Measurements from ENCODE around the gene TRMT5.

Gene TRMT5

DNA sequence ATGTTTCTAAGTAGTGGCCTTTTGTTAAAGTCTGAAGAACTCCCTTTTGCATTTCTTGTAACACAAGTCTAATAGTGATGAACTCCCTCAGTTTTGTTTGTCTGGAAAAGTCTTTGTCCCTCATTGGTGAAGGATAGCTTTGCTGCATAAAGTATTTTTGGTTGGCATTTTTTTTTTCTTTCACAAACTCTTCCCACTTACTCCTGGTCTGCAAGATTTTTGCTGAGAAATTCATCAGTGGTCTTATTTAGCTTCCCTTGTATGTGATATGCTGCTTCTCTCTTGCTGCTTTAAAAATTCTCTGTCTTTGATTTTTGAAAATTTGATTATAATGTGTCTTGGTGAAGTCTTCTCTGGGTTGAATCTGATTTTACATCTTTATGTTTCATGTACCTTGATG is 22.7 kb downstream of the TRMT5 start:
- no peak for DNase-seq

GRCh38 chr14:60956632-60957031 is 24.2 kb downstream of the TRMT5 start:
- DNase-seq, result no peak

- DNase-seq, result no peak
These were observed 24.7 kb downstream of the TRMT5 start for GRCh38 chr14:60956202-60956601.

GRCh38 chr14:60951776-60952435 is 29.0 kb downstream of the TRMT5 start:
- DNase-seq, result no peak

GRCh38 chr14:60946773-60947172 is 34.1 kb downstream of the TRMT5 start:
- DNase-seq, result no peak

DNA sequence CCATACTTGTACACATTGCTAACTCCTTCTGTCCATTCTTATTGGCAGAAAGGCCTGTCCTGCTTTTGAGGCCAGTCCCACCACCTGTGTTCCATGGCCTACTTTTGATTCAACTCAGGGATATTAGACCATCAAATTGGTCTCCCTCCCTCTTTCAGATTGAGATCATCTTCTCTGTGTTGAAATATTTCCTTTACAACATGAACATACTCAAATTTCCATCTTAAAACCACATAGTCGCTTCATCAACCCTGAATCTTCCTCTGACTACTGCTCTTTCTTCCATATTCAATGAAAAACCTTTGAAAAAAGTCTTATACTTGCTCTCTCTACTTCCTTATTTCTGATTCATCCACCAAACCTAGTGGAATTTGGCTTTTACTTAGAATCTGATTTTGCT is 34.9 kb downstream of the TRMT5 start:
- peak; percentile 47 for DNase-seq

DNA sequence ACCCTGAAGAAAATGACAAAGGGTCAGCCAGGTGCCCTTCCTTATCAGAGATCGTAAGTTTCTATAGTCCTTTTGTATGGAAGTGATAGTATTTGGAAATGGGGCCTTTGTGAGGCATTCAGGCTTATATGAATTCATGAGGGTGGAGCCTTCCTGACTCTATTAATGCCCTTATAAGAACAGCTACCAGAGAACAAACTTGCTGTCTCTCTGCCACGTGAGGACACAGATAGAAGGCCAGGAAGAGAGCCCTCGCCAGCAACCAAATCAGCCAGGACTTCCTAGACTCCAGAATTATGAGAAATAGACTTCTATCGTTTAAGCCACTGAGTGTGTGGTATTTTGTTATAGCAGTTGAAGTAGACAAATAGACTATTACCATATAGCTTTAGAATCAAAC is 36.7 kb downstream of the TRMT5 start:
- DNase-seq, result no peak

DNA sequence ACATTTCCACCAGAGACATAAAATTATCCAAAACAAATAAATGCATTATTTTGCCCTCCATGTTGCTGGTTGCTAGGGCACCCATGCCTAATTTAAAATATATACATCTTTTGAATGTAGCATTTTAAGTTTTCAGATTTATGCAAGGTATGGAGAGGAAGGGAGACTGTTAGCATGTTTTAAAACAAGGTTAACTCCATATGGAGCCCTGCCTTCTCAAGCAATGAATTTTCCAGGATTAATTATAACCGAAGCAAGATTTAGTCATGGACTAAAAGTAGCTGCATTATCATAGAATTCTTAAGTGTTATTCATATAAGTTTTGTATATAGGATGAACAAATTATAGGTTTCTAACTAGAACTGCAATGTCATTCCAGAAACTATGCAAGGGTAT is 37.2 kb downstream of the TRMT5 start:
- DNase-seq, result no peak

DNA sequence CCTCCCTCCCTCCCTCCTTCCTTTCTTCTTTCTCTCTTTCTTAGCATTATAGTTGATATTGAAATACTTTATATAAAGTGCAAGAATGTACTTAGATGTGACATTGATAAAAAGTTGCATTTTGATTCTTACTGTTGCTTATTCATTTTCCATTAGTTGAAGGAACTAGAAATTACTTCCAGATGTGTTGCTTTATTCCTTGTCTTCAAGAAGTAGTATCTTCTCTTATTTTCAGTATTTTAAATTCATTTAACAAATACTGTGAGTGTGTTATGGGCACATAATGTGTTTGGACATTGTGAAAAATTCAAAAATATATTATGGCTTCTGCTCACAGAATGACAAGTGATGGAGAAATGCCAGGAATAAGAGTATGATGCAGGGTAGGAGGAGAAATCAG is 45.6 kb downstream of the TRMT5 start:
- DNase-seq, result no peak

DNA sequence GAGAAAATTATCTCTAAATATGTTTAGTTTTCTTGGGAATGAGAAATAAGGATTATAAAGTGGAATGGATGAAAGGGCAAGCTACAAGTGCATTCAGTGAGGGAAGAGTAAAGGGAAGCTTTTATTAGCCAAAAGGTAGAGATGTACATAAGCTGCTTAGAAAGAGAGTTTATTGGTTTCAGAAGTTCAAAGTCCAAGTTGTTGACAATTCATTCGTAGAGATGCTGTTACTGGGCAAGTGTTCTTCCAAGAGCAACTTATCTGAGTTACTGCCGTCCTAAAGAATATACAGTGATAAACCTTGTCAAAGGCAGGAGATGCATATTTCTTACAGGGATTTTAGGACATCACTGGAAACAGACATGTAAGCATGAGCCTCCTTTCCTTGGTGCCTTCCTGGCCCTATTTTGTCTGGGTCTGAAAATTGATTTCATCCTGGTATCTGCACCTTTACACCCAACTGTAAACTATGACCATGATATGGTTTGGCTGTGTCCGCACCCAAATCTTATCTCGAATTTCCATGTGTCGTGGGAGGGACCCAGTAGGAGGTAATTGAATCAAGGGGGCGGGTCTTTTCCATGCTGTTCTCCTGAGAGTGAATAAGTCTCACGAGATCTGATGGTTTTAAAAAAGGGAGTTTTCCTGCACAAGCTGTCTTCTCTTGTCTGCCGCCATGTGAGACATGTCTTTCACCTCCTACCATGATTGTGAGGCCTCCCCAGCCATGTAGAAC is 46.8 kb downstream of the TRMT5 start:
- DNase-seq, result peak; percentile 69

DNA sequence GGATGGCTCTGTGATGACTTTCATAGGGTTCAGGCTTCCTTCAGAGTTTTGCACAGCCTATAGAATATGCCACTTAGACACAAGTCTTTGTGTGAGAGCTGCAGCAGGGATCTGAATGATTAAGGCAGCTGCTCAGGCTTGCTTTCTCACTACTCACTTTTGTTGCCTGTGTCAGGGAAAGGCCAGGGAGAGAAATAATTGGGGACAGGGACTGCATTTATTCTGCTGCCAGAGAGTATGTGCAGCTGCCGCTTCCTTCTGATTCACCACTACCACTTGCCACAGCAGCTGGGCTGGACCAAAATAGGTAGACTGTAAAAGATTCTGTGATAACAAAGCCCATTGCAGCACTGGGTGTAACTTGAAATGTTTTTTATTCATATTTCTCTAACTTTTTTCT is 49.7 kb downstream of the TRMT5 start:
- DNase-seq, result peak; percentile 17

DNA sequence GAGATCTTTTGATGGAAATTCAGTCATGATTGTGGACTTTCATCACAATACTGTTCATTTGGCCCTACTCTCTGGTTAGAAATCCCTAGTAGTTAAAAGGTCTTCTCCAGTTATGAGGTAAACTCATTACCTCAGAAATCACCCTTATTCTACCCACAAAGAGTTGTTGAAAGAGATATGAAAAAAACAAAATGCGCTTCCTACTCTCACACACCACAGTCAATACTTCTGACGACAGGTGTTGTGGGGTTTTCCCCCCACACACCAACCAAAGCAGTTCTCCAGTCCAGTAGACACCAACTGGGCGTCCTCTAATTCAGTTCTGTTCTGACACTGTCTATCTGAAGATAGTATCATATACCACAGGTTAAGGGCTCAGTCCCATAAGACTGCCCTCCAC is 54.9 kb downstream of the TRMT5 start:
- DNase-seq, result no peak

- DNase-seq, result no peak
These were observed 55.6 kb downstream of the TRMT5 start for GRCh38 chr14:60925286-60925685.

- DNase-seq, result no peak
These were observed 58.8 kb downstream of the TRMT5 start for GRCh38 chr14:60922050-60922449.

Measured in hematopoietic multipotent progenitor cell treated with erythropoietin and hydrocortisone succinate and interleukin-3 and kit ligand, for 4 days (in vitro differentiated cells).